B cell (primary cell): Measurements from ENCODE around the gene SS18L1. TPM values are rescaled to one million over a fixed set of nuclear protein-coding genes. Genes with fewer than 3 reads are reported as not detected.

Experiments used
- ATAC-seq: fragments of 200-7000 bp; cut with Tn5 transposase; one replicate; pipeline ENCODE4 v1.10.0; 2021; ENCODE audit warnings: low read depth, mild to moderate bottlenecking, moderate number of reproducible peaks, moderate library complexity
- CTCF ChIA-PET: fragments of 350-600 bp; sonication (Branson Sonifier 250); formaldehyde crosslinking; loops from one replicate; lab custom pipeline; 2021; ENCODE audit warnings: antibody characterized with exemption, inconsistent platforms; lab: Charles Lee
- POLR2A ChIA-PET: fragments of 350-600 bp; sonication (Branson Sonifier 250); formaldehyde crosslinking; loops from one replicate; lab custom pipeline; 2021; ENCODE audit warnings: antibody characterized with exemption; lab: Charles Lee
- DNase-seq: peaks from one replicate; pipeline ENCODE4 v3.0.0; 2013
- H2AFZ ChIP-seq: 2 replicates; pipeline ENCODE4 v1.6.1; 2012; ENCODE audit warnings: mild to moderate bottlenecking, low read depth, low read length; ENCODE audit not compliant: insufficient read depth, poor library complexity, severe bottlenecking
- H3K27ac ChIP-seq, 2 donors: 1 replicate in 1 of 2; 2 replicates in 1 of 2; pipeline ENCODE4 v1.5.1; 2012 to 2013; ENCODE audit warnings: low read length in 2 of 2, mild to moderate bottlenecking in 2 of 2, moderate library complexity in 1 of 2
- H3K27me3 ChIP-seq, 4 experiments: fragments of 200-600 bp in 1 of 4; sonication (generic) in 1 of 4; replicated peaks in 1 of 4; 1 replicate in 2 of 4; 2 replicates in 2 of 4; pipeline versions ENCODE4 v1.6.1 to v1.7.0; 2013 to 2016; ENCODE audit warnings: low read length in 3 of 4, mild to moderate bottlenecking in 2 of 4, mixed read lengths in 1 of 4, moderate library complexity in 1 of 4; ENCODE audit not compliant: insufficient read depth in 4 of 4, control insufficient read depth in 3 of 4; ENCODE audit errors: control extremely low read depth in 1 of 4
- H3K36me3 ChIP-seq, 2 experiments: replicated peaks in 1 of 2; 1 replicate in 1 of 2; 2 replicates in 1 of 2; pipeline versions ENCODE4 v1.6.1 to v1.7.1; 2013; ENCODE audit warnings: low read length in 1 of 2; ENCODE audit not compliant: insufficient read depth in 2 of 2, control insufficient read depth in 1 of 2; ENCODE audit errors: control extremely low read depth in 1 of 2, extremely low read depth in 1 of 2
- H3K4me1 ChIP-seq, 2 donors: fragments of 200-600 bp in 1 of 2; sonication (generic) in 1 of 2; 1 replicate in 1 of 2; 2 replicates in 1 of 2; pipeline versions ENCODE4 v1.5.1 to v1.6.1; 2013 to 2017; ENCODE audit warnings: low read length in 2 of 2; ENCODE audit not compliant: control insufficient read depth in 2 of 2, insufficient read depth in 2 of 2
- H3K4me2 ChIP-seq: replicated peaks from 2 replicates; pipeline ENCODE3; 2012; ENCODE audit warnings: mild to moderate bottlenecking, low read depth, low read length; ENCODE audit not compliant: poor library complexity, severe bottlenecking
- H3K4me3 ChIP-seq, 5 experiments: fragments of 200-600 bp in 1 of 5; sonication (generic) in 1 of 5; 1 replicate in 3 of 5; 2 replicates in 2 of 5; pipeline versions ENCODE4 v1.5.1 to v1.7.0; 2011 to 2016; ENCODE audit warnings: low read length in 4 of 5, mild to moderate bottlenecking in 4 of 5, low read depth in 2 of 5, control low read depth in 1 of 5, moderate library complexity in 1 of 5; ENCODE audit not compliant: insufficient read depth in 1 of 5; ENCODE audit errors: control extremely low read depth in 1 of 5, extremely low read depth in 1 of 5
- H3K79me2 ChIP-seq: fragments of 200-600 bp; sonication (generic); one replicate; pipeline ENCODE4 v1.6.0; 2016; ENCODE audit warnings: low read length; ENCODE audit not compliant: control insufficient read depth, insufficient read depth
- H3K9ac ChIP-seq: fragments of 200-600 bp; sonication (generic); 2 replicates; pipeline ENCODE4 v1.6.1; 2017; ENCODE audit warnings: mild to moderate bottlenecking, low read length, moderate library complexity
- H3K9me3 ChIP-seq, 3 donors: one replicate each; pipeline versions ENCODE4 v1.6.1 to v1.7.1; 2013; ENCODE audit warnings: low read length in 2 of 3; ENCODE audit not compliant: control insufficient read depth in 2 of 3, insufficient read depth in 1 of 3; ENCODE audit errors: control extremely low read depth in 1 of 3
- H4K20me1 ChIP-seq: 2 replicates; pipeline ENCODE4 v1.6.0; 2012; ENCODE audit warnings: mild to moderate bottlenecking, low read length; ENCODE audit not compliant: insufficient read depth, control insufficient read depth, poor library complexity, severe bottlenecking
- H3K27ac Mint-ChIP-seq: one replicate; pipeline ENCODE4 v1.8.0; 2021; ENCODE audit warnings: mixed read lengths
- H3K27me3 Mint-ChIP-seq: one replicate; pipeline ENCODE4 v1.8.0; 2021; ENCODE audit warnings: mixed read lengths
- H3K4me1 Mint-ChIP-seq: one replicate; pipeline ENCODE4 v1.8.0; 2021; ENCODE audit warnings: mixed read lengths
- H3K4me3 Mint-ChIP-seq: one replicate; pipeline ENCODE4 v1.8.0; 2021; ENCODE audit warnings: mixed read lengths
- H3K9me3 Mint-ChIP-seq: one replicate; pipeline ENCODE4 v1.8.0; 2022; ENCODE audit warnings: mixed read lengths; ENCODE audit not compliant: insufficient read depth
- CTCF ChIP-seq: fragments of 200-600 bp; IDR thresholded peaks from one replicate; pipeline ENCODE4 v1.8.0; 2022; ENCODE audit warnings: antibody characterized with exemption, mild to moderate bottlenecking
- EZH2 ChIP-seq: IDR thresholded peaks from 2 replicates; pipeline ENCODE4 v1.6.1; 2012; ENCODE audit warnings: borderline replicate concordance, low read depth, mild to moderate bottlenecking, moderate library complexity, low read length; ENCODE audit not compliant: insufficient read depth, poor library complexity, severe bottlenecking
- WGBS: methylation state at CpG from one replicate; pipeline ENCODE4 v1.1.5; 2013; ENCODE audit warnings: missing lambda C conversion rate; ENCODE audit not compliant: insufficient coverage; 5-methylcytosine and 5-hydroxymethylcytosine counted together
- intact Hi-C: fragments of 100-400 bp; cut with micrococcal nuclease; formaldehyde crosslinking; loops from one replicate; pipeline ENCODE4 v1.10.0; 2022
- polyA plus RNA-seq: library from polyadenylated mRNA; depleted of rRNA; stranded (reverse); fragments of >200 nt; gene quantifications from 2 replicates; pipeline ENCODE4 v1.2.3, GENCODE V29; 2012
- total RNA-seq, 2 donors: library from RNA; stranded (reverse); fragments of 120-200 nt in 1 of 2; gene quantifications; 1 replicate in 1 of 2; 2 replicates in 1 of 2; pipeline versions ENCODE4 v1.2.3 to v1.2.4, GENCODE V29; 2013 to 2022

Gene SS18L1
- total and polyA plus RNA-seq, 2 donors (not counting 1 experiment from before 2014, with no cell fraction given) = 15.4 to 20.7 TPM

- WGBS = 90% methylated on average over 14 of the region's 14 CpGs
- H3K36me3 ChIP-seq = peaks cover 4 to 41% of the 10 kb centered on the region in 2 experiments
- no peak overlapping the region for H3K9ac ChIP-seq
- ChIA-PET CTCF (no interaction called here), POLR2A (interaction anchor here (0.5 kb wide), 1 partner anchor 14 kb away, joined by 8 read pairs; no protein-coding TSS in a partner anchor)
- H3K9me3 ChIP-seq = no peaks in the 10 kb centered on the region
- intact Hi-C loops = no loop called here
- H2AFZ ChIP-seq = no peak overlapping the region
- H3K79me2 ChIP-seq = peaks cover 52% of the 10 kb centered on the region
- no peak for TF ChIP-seq CTCF
- no peak for TF ChIP-seq EZH2
- H3K4me1 ChIP-seq = no peaks in the 10 kb centered on the region
- no peak for DNase-seq
- Mint-ChIP-seq H3K4me1 (peaks cover 15% of the 10 kb centered on the region), H3K27me3 (no peaks in the 10 kb centered on the region), H3K27ac (no peak overlapping the region), H3K4me3 (no peak overlapping the region), H3K9me3 (no peaks in the 10 kb centered on the region)
- no peak overlapping the region for H3K4me3 ChIP-seq
- no peak overlapping the region for H3K4me2 ChIP-seq
- peaks cover 20% of the 10 kb centered on the region for H4K20me1 ChIP-seq
- ATAC-seq = no peak
- no peak overlapping the region for H3K27ac ChIP-seq
- no peaks in the 10 kb centered on the region for H3K27me3 ChIP-seq
Observed at GRCh38 chr20:62191781-62192559, 48.4 kb downstream of the SS18L1 start.

GRCh38 chr20:62192635-62193034 is 49.1 kb downstream of the SS18L1 start:
- Mint-ChIP-seq H3K4me1 (peaks cover 8% of the 10 kb centered on the region), H3K9me3 (no peaks in the 10 kb centered on the region), H3K27me3 (no peaks in the 10 kb centered on the region), H3K4me3 (no peak overlapping the region), H3K27ac (no peak overlapping the region)
- DNase-seq (no peak), ATAC-seq (no peak)
- H3K79me2 ChIP-seq = peaks cover 49% of the 10 kb centered on the region
- H3K36me3 ChIP-seq = peaks cover 4 to 43% of the 10 kb centered on the region in 2 experiments
- no peaks in the 10 kb centered on the region for H3K27me3 ChIP-seq
- H3K27ac ChIP-seq = no peak overlapping the region
- H3K4me1 ChIP-seq = no peaks in the 10 kb centered on the region
- H3K9ac ChIP-seq = no peak overlapping the region
- no peak overlapping the region for H3K4me2 ChIP-seq
- WGBS = 97% methylated on average over 9 of the region's 10 CpGs
- CTCF ChIA-PET = no interaction called here
- H2AFZ ChIP-seq = no peak overlapping the region
- peaks cover 17% of the 10 kb centered on the region for H4K20me1 ChIP-seq
- H3K9me3 ChIP-seq = no peaks in the 10 kb centered on the region
- POLR2A ChIA-PET = no interaction called here
- H3K4me3 ChIP-seq = no peak overlapping the region
- TF ChIP-seq EZH2 (no peak), CTCF (no peak)
- intact Hi-C loops = no loop called here
